GM18909 (cell line): ENCODE results near the gene TMEM151B.
"Not testable (repeated sequence)": the region's sequence is repeated elsewhere in the genome, so short reads cannot be mapped to it uniquely, and the experiment has no call there.

ENCODE experiments used
- ATAC-seq: cut with Tn5 transposase; IDR thresholded peaks from one replicate; pipeline ENCODE4 v1.9.1; 2021; ENCODE audit warnings: mild to moderate bottlenecking; ENCODE audit not compliant: unreplicated experiment, poor library complexity

The TMEM151B gene

GRCh38 chr6:44317136-44317631, 46.9 kb downstream of the TMEM151B start:
- not testable (repeated sequence) for ATAC-seq

DNA sequence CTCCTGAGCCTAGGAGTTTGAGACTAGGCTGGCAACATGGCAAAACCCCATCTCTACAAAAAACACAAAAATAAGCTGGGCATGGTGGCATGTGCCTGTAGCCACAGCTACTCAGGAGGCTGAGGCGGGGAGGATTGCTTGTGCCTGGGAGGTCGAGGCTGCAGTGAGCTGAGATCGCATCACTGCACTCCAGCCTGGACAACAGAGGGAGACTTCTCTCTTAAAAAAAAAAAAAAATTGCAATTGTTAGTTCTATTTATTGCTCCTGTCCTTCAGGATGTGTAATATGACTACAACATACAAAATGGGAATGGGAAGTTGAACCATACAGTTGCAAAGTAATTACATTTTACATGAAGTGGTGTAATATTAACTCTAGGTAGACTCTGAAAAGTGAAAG, 51.0 kb downstream of the TMEM151B start:
- ATAC-seq: no peak

DNA sequence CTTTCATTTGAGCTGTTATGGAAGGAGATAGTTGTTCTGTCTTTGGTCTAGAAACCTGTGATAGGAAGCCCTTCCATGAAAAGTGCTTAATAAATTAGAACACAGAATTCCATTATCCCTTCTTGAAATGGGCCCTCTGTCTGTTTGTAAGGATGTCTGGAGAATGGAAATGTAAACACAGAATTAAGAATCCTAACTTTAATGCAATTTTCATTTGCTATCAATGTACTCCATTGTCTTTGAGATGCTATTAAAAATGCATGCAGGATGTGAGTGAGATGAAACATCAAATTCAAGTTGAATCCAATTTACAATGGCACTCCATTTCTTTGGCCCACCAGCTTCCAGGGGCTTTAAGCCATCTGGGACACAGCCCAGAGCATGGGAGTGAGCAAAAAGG, 56.8 kb downstream of the TMEM151B start:
- ATAC-seq: no peak

GRCh38 chr6:44327760-44328159, 57.5 kb downstream of the TMEM151B start:
- ATAC-seq: no peak

- ATAC-seq: not testable (repeated sequence)
These were observed 58.0 kb downstream of the TMEM151B start for GRCh38 chr6:44328203-44328602.

DNA sequence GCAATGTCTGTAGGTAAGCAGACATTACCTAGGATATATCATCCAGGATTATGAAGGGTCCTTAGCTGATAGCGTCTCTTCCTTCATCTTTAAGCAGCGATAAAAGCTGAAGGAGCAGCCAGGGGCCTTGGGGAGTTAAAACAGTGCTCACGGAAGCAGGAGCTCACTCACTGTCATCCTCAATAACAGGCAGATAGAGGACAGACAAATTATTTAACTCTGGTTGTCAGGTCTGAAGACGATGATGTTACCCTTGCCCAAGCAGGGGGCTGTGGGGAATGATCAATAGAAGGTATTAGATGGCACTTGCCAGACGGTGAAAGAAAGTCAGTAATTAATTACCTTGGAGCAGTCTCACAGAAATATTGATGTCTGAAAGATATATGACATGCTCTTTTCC, 59.6 kb downstream of the TMEM151B start:
- ATAC-seq: no peak

- no peak for ATAC-seq
These were observed 62.3 kb downstream of the TMEM151B start for GRCh38 chr6:44332585-44332984.

DNA sequence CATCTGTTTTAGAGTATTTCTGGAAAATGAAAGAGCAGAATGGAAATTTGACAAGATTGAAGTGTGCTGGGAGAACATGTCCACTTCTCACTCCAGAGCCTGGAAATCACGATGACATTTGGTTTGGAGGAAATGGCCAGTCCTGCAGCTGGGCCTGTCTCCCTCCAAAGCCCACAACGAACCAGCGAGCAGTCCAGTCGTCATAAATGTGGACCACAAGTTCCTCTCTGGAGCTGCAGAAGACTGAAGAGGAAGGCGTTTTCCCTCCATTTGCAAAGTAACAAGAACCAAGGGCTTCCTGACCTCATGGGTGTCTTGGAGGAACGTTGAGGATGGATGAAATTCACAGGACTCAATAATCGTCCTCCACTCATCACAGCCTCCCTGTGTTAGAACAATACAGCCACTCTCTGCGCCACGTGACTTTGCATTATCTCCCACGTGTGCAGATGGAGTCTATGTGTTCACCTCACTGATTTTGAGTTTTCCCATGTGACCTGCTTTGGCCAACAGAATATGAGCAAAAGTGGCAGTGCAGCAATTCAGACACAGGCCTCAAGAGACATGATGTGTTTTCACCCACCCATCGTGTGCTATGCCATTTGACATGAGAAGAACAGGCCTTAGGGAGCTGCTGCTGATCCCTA, 63.1 kb downstream of the TMEM151B start:
- no peak for ATAC-seq

DNA sequence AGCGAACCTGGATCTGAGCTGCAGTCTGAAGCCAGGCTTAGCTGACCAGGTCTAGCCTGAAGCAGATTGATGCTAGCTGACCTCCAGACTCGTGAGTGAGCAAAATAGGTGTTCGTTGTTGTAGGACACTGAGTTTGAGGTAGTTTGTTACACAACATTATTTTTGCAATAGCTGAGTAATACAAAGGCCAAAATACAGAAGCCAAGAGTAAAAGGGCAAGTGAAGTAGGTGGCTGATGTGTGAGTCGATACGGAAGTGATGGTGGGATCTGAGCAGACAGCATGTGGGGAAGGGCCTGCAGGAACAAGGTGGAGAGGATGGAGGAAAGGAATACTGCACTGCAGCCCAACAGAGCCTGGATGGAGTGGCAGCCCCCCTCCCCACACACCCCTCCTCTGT, 63.7 kb downstream of the TMEM151B start:
- no peak for ATAC-seq

DNA sequence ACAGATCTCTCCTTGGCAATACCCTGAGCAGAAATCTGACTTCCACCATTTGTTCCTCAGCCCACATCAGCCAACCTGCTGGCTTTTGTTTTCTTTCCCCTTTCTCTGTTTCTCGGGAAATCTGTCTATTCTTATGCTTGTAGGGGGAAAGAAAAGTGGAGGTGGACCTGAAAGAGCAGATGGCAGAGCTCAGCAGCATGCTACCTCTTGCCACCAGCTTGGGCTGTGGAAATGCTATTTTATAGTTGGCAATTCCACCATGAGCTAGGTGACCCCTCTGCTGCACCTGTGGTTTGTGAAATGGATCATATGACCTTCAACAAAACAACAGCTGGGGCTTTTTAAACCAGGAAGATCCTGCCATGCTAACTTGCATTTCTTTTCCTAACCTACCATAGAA, 65.4 kb downstream of the TMEM151B start:
- no peak for ATAC-seq

- no peak for ATAC-seq
These were observed 68.2 kb downstream of the TMEM151B start for GRCh38 chr6:44338228-44339122.

DNA sequence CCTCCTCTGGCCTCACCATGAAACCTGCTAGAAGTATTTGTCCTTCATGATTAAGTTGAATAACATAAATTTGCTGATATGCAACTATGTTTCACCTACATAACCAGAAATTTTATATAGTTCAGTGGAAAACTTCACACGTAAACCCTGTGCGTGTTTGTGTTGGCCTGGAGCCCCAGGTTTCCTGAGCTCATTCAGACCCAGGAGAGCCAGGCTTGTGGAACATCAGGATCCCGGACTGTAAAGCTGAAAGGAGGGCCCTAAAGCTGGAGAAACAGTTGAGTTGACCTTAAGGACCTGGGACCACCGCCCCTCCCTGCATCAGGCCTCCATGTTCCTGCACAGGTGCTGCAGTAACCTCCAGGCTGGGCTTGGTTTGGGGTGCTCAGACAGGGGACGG, 69.1 kb downstream of the TMEM151B start:
- no peak for ATAC-seq

GRCh38 chr6:44339763-44340625, 69.7 kb downstream of the TMEM151B start:
- ATAC-seq: no peak

DNA sequence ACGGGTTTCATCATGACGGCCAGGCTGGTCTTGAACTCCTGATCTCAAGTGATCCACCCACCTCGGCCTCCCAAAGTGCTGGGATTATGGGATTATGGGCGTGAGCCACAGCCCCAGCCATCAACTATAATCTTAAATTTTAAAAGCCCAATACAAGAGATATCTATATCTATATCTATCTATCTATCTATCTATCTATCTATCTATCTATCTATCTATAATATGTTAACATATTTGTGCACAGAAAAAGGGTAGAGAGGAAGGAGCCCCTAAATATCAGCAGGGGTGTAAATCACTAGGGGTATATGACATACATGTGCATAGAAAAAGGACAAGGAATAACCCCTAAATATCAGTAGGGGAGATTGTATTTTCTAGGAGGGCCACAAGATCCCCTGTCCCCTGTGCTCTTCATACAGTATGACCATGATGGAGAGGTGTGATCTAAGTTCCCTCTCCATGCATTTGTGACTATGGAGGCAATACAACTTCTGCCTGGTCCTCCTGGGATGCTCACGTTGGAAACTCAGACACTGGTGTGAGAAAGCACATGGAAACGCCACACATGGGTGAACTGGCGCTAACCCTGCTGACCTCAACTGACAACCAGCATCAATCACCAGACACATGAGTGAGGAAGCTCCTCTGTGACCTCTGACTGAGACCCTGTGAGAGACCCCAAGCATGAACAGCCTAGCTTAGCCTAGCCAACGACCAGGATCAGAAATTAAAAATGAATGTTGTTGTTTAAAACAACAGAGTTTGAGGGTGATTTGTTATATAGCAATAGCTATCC, 71.0 kb downstream of the TMEM151B start:
- no peak for ATAC-seq

- no peak for ATAC-seq
These were observed 71.8 kb downstream of the TMEM151B start for GRCh38 chr6:44342052-44342451.

DNA sequence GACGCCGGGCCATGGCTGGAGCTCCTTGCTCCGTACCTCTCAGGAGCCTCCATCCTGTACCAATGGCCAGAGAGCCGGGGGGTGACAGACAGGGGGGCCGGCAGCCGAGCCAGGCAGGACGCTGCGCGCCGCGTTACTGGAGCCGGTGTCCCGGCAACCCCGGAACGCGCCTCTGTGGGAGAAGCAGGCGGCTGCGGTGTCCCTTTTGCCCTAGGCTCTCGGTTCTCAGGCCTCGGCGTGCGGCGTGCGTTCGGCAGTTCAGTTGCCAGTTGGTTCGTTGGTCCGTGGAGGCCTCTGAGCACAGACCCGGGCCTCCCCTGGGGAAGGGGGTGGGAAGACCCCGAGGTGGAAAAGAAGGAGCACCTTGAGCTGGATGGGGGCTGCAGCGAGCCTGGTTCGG, 72.2 kb downstream of the TMEM151B start, which contains the start of gene SPATS1:
TSS of gene SPATS1 (plus strand) at position 162 of the 400 bp plus-strand sequence. CDS start 446 bp downstream, outside the sequence.
- no peak for ATAC-seq

GRCh38 chr6:44346818-44347217, 76.6 kb downstream of the TMEM151B start:
- ATAC-seq: not testable (repeated sequence)

- ATAC-seq: no peak
These were observed 79.8 kb downstream of the TMEM151B start for GRCh38 chr6:44349904-44350649.

DNA sequence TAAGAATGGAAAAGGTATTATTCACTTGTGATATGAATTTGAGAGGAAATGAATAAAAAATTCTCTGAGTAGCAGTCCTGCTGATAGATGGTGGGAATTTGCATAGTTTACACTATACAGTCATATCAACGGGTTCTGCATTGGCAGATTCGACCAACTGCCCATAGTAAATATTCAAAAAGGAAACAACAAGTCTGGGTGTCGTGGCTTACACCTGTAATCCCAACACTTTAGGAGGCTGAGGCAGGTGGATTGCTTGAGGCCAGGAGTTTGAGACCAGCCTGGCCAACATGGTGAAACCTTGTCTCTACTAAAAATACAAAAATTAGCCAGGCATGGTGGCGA, 80.4 kb downstream of the TMEM151B start:
- ATAC-seq: not testable (repeated sequence)
